Measurements from ENCODE around the gene SLC38A11. TPM values are rescaled to one million over a fixed set of nuclear protein-coding genes. Genes with fewer than 3 reads are reported as not detected.
A peak's percentile ranks its signal among the peaks of the same experiment; 100 is the strongest.

SLC38A11 gene
- total RNA-seq, 1 experiment from 2014 or later = not detected

GRCh38 chr2:164937864-164938401, 17.4 kb downstream of the SLC38A11 start:
- no peaks in the 10 kb centered on the region for H3K36me3 ChIP-seq (ENCODE audit: low read depth)
- no peak overlapping the region for H3K4me3 ChIP-seq
- 0 out of 2 replicates have a peak overlapping the region, but pooled peaks have one; percentile 11 for H2AFZ ChIP-seq
- no peak overlapping the region for H3K4me2 ChIP-seq
- TF ChIP-seq CTCF (conservative IDR thresholded peaks at IDR 0.05) (no peak), EZH2 (IDR thresholded peaks at IDR 0.05; ENCODE audit: low read depth) (no peak)
- no peaks in the 10 kb centered on the region for H3F3A ChIP-seq (ENCODE audit: insufficient read depth, low read depth)
- no peaks in the 10 kb centered on the region for H3K9me3 ChIP-seq (ENCODE audit: insufficient read depth, low read depth)
- no peaks in the 10 kb centered on the region for H4K20me1 ChIP-seq (ENCODE audit: insufficient read depth)
- POLR2A ChIA-PET (ENCODE audit: unreplicated experiment) = interaction anchor here (0.7 kb wide), 1 partner anchor 41 kb away, joined by 12 read pairs; no protein-coding TSS in a partner anchor
- H3K27ac ChIP-seq = no peak overlapping the region
- no peaks in the 10 kb centered on the region for H3K4me1 ChIP-seq (replicated peaks; ENCODE audit: insufficient read depth)
- CTCF ChIA-PET = no interaction called here
- DNase-seq = no peak
- intact Hi-C loops (cut with micrococcal nuclease; ENCODE audit: unreplicated experiment) = no loop called here
- no TSS peak for BruUV-seq (replicated peaks)
- H3K9me2 ChIP-seq (ENCODE audit: insufficient read depth) = no peaks in the 10 kb centered on the region
- no peaks in the 10 kb centered on the region for H3K27me3 ChIP-seq (ENCODE audit: insufficient read depth, low read depth)
- no peaks in the 10 kb centered on the region for H3K79me2 ChIP-seq (ENCODE audit: low read depth)

- Histone ChIP-seq H3K27ac (no peak overlapping the region), H3K9me2 (ENCODE audit: insufficient read depth) (no peaks in the 10 kb centered on the region), H4K20me1 (ENCODE audit: insufficient read depth) (no peaks in the 10 kb centered on the region), H3K27me3 (ENCODE audit: insufficient read depth, low read depth) (no peaks in the 10 kb centered on the region), H3K4me1 (replicated peaks; ENCODE audit: insufficient read depth) (no peaks in the 10 kb centered on the region), H3K79me2 (ENCODE audit: low read depth) (no peaks in the 10 kb centered on the region), H3K4me2 (no peak overlapping the region), H2AFZ (no peak overlapping the region), H3K4me3 (no peak overlapping the region), H3K36me3 (ENCODE audit: low read depth) (no peaks in the 10 kb centered on the region), H3K9me3 (ENCODE audit: insufficient read depth, low read depth) (no peaks in the 10 kb centered on the region), H3F3A (ENCODE audit: insufficient read depth, low read depth) (no peaks in the 10 kb centered on the region)
- TF ChIP-seq CTCF (conservative IDR thresholded peaks at IDR 0.05) (no peak), EZH2 (IDR thresholded peaks at IDR 0.05; ENCODE audit: low read depth) (no peak)
- intact Hi-C loops (cut with micrococcal nuclease; ENCODE audit: unreplicated experiment) = no loop called here
- ChIA-PET POLR2A (ENCODE audit: unreplicated experiment) (no interaction called here), CTCF (no interaction called here)
- BruUV-seq (replicated peaks) = no TSS peak
- no peak for DNase-seq
Observed at GRCh38 chr2:164935118-164936101, 19.9 kb downstream of the SLC38A11 start.

GRCh38 chr2:164934401-164935117, 20.8 kb downstream of the SLC38A11 start:
- DNase-seq = no peak
- Histone ChIP-seq H3K36me3 (ENCODE audit: low read depth) (no peaks in the 10 kb centered on the region), H3K27ac (no peak overlapping the region), H3K79me2 (ENCODE audit: low read depth) (no peaks in the 10 kb centered on the region), H3K4me3 (no peak overlapping the region), H3K9me2 (ENCODE audit: insufficient read depth) (no peaks in the 10 kb centered on the region), H3K4me2 (no peak overlapping the region), H2AFZ (no peak overlapping the region), H3K27me3 (ENCODE audit: insufficient read depth, low read depth) (no peaks in the 10 kb centered on the region), H3K4me1 (replicated peaks; ENCODE audit: insufficient read depth) (no peaks in the 10 kb centered on the region), H4K20me1 (ENCODE audit: insufficient read depth) (no peaks in the 10 kb centered on the region), H3K9me3 (ENCODE audit: insufficient read depth, low read depth) (no peaks in the 10 kb centered on the region), H3F3A (ENCODE audit: insufficient read depth, low read depth) (no peaks in the 10 kb centered on the region)
- intact Hi-C loops (cut with micrococcal nuclease; ENCODE audit: unreplicated experiment) = no loop called here
- no peak for TF ChIP-seq EZH2 (IDR thresholded peaks at IDR 0.05; ENCODE audit: low read depth)
- CTCF ChIA-PET = no interaction called here
- BruUV-seq (replicated peaks) = no TSS peak
- POLR2A ChIA-PET (ENCODE audit: unreplicated experiment) = no interaction called here

All from PC-9 (cell line).